Measurements from ENCODE around the gene TEX14. TPM values are rescaled to one million over a fixed set of nuclear protein-coding genes. Genes with fewer than 3 reads are reported as not detected.

TEX14 gene
- total RNA-seq, 1 experiment from 2014 or later, result not detected

DNA sequence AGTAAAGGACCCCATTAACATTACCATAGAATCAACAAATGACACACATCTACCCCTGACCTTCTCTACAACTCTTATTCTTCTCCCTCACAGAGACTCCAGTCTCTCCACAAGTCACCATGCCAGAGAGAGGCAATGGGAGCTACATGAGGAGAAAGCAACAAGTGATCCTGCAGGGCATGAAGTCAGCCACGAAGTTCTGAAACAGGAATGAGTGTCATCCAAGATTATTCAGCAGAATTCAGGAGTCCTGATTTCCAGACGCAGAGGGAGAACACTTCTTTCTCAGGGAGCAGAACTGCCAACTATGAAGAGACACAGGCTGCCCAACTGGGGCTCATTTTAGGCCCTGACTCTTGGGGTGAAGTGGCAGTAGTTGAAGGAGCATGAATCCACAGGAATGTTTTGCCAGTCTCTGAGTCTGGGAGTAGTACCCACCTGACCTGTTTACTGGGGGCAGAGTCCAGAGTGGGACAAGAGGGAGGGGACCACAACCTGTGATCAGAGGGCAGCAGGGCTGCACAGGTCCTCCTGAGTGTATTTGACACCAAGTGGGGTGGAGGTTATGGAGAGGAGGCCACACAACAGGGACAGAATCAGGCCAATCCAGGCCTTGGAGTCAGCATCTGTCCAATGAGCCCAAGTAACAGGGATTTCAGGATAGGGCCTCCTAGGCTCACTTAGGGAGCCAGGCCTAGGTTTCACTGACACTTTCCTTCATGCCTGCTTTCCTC is 175.0 kb downstream of the TEX14 start:
- TF ChIP-seq, protein P1, sequence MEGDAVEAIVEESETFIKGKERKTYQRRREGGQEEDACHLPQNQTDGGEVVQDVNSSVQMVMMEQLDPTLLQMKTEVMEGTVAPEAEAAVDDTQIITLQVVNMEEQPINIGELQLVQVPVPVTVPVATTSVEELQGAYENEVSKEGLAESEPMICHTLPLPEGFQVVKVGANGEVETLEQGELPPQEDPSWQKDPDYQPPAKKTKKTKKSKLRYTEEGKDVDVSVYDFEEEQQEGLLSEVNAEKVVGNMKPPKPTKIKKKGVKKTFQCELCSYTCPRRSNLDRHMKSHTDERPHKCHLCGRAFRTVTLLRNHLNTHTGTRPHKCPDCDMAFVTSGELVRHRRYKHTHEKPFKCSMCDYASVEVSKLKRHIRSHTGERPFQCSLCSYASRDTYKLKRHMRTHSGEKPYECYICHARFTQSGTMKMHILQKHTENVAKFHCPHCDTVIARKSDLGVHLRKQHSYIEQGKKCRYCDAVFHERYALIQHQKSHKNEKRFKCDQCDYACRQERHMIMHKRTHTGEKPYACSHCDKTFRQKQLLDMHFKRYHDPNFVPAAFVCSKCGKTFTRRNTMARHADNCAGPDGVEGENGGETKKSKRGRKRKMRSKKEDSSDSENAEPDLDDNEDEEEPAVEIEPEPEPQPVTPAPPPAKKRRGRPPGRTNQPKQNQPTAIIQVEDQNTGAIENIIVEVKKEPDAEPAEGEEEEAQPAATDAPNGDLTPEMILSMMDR (IDR thresholded peaks at IDR 0.05; ENCODE audit: unreplicated experiment), result no peak
- Mint-ChIP-seq H3K27me3 (ENCODE audit: insufficient read depth, unreplicated experiment) (no peaks in the 10 kb centered on the region), H3K4me3 (ENCODE audit: unreplicated experiment) (peak overlapping the region; percentile 89), H3K36me3 (ENCODE audit: insufficient read depth, unreplicated experiment) (peaks cover 13% of the 10 kb centered on the region), H3K4me1 (ENCODE audit: insufficient read depth, unreplicated experiment) (peaks cover 23% of the 10 kb centered on the region), H3K27ac (ENCODE audit: low read depth, unreplicated experiment) (peak overlapping the region; percentile 95), H3K9me3 (ENCODE audit: unreplicated experiment) (no peaks in the 10 kb centered on the region)
- CTCF ChIA-PET, result interaction anchor here (0.6 kb wide), 1 partner anchor 9 kb away, joined by 3 read pairs; no protein-coding TSS in a partner anchor
- no peak for DNase-seq (ENCODE audit: unreplicated experiment)
- intact Hi-C loops (cut with micrococcal nuclease), result no loop called here
- no TSS peak for BruUV-seq (replicated peaks)
- POLR2A ChIA-PET, result interaction anchor here (0.6 to 4.0 kb wide), 4 partner anchors 103 to 572 kb away, joined by 3 to 35 read pairs (median 4); no protein-coding TSS in a partner anchor

DNA sequence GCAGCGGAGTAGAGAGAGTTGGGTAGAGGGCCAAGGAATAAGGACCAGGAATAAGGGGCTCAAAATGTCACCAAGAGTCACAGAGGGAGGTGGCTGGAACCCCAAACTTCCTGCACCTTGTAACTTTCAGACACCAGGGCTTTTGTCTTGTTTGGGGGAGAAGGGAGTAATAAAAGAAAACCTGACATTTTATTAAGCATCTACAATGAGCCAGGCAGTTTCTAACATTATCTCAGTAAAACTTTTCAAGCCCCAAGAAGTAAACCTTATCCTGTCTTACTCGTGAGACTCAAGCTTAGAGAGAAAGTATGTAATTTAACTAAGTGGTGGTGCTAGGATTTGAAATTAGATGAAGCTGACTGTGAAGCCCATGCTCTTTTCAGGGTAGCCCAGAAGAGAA is 176.6 kb downstream of the TEX14 start:
- intact Hi-C loops (cut with micrococcal nuclease), result no loop called here
- Mint-ChIP-seq H3K9me3 (ENCODE audit: unreplicated experiment) (no peaks in the 10 kb centered on the region), H3K27me3 (ENCODE audit: insufficient read depth, unreplicated experiment) (no peaks in the 10 kb centered on the region), H3K36me3 (ENCODE audit: insufficient read depth, unreplicated experiment) (peaks cover 28% of the 10 kb centered on the region), H3K27ac (ENCODE audit: low read depth, unreplicated experiment) (peak overlapping the region; percentile 19), H3K4me1 (ENCODE audit: insufficient read depth, unreplicated experiment) (peaks cover 23% of the 10 kb centered on the region), H3K4me3 (ENCODE audit: unreplicated experiment) (peak overlapping the region; percentile 81)
- POLR2A ChIA-PET, result interaction anchor here (1.2 to 4.0 kb wide), 4 partner anchors 99 to 199 kb away, joined by 4 to 35 read pairs (median 13); partner anchors contain the start of genes RAD51C, RNF43 and TEX14
- CTCF ChIA-PET, result interaction anchor here (0.6 to 1.8 kb wide), 6 partner anchors 63 to 490 kb away, joined by 3 to 5 read pairs (median 4); no protein-coding TSS in a partner anchor
- no peak for DNase-seq (ENCODE audit: unreplicated experiment)
- TF ChIP-seq, protein P1 (IDR thresholded peaks at IDR 0.05; ENCODE audit: unreplicated experiment), result no peak
- BruUV-seq (replicated peaks), result no TSS peak

DNA sequence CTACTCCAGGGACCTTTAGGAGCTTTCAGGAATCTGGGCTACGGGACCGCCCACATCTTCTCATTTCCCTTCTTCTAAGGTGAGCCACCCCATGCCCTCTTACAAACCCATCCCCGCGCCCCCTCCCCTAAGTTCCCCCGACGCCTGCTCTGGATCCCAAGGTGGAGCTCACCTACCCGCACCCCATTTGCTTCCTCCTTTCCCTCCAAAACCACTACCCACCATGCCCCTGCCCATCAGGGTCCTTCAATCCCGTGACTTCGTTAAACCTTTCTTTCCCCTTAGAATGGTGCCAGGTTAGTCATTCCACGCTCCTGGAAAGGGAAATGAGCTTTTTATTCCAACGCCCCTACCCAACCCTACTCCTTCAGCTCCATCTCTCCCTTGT is 177.1 kb downstream of the TEX14 start:
- peak overlapping the region; percentile 81 for H3K4me3 Mint-ChIP-seq (ENCODE audit: unreplicated experiment)
- H3K9me3 Mint-ChIP-seq (ENCODE audit: unreplicated experiment), result no peaks in the 10 kb centered on the region
- peaks cover 33% of the 10 kb centered on the region for H3K36me3 Mint-ChIP-seq (ENCODE audit: insufficient read depth, unreplicated experiment)
- no TSS peak for BruUV-seq (replicated peaks)
- H3K4me1 Mint-ChIP-seq (ENCODE audit: insufficient read depth, unreplicated experiment), result peaks cover 23% of the 10 kb centered on the region
- ChIA-PET POLR2A (interaction anchor here (0.7 to 4.0 kb wide), 7 partner anchors 99 to 923 kb away, joined by 3 to 35 read pairs (median 4); partner anchors contain the start of genes RAD51C, RNF43, SUPT4H1 and TEX14), CTCF (interaction anchor here (0.7 to 1.8 kb wide), 6 partner anchors 63 to 491 kb away, joined by 3 to 5 read pairs (median 3); no protein-coding TSS in a partner anchor)
- H3K27me3 Mint-ChIP-seq (ENCODE audit: insufficient read depth, unreplicated experiment), result no peaks in the 10 kb centered on the region
- H3K27ac Mint-ChIP-seq (ENCODE audit: low read depth, unreplicated experiment), result no peak overlapping the region
- intact Hi-C loops (cut with micrococcal nuclease), result no loop called here
- TF ChIP-seq, protein P1 (IDR thresholded peaks at IDR 0.05; ENCODE audit: unreplicated experiment), result no peak
- DNase-seq (ENCODE audit: unreplicated experiment), result no peak
